GM23338 (cell line): ENCODE results near the gene MORN4. TPM values are rescaled to one million over a fixed set of nuclear protein-coding genes. Genes with fewer than 3 reads are reported as not detected.

Experiments used
- ATAC-seq: fragments of 200-7000 bp; cut with Tn5 transposase; 3 replicates; pipeline ENCODE4 v1.9.1; 2020
- DNase-seq: peaks from one replicate; pipeline ENCODE4 v3.0.0-alpha.2; 2015; ENCODE audit warnings: low spot score
- H2AFZ ChIP-seq: fragments of 200-600 bp; sonication (generic); 2 replicates; pipeline ENCODE4 v1.8.0; 2016; ENCODE audit warnings: antibody characterized with exemption, mild to moderate bottlenecking, moderate library complexity
- H3F3A ChIP-seq: fragments of 200-600 bp; sonication (generic); replicated peaks from 2 replicates; pipeline ENCODE4 v1.8.0; 2017; ENCODE audit warnings: antibody characterized with exemption, mixed run types, low read depth
- H3K27ac ChIP-seq: fragments of 200-600 bp; sonication (generic); 2 replicates; pipeline ENCODE4 v1.6.1; 2016; ENCODE audit warnings: low read depth
- H3K27me3 ChIP-seq: fragments of 200-600 bp; sonication (generic); 2 replicates; pipeline ENCODE4 v1.8.0; 2016; ENCODE audit warnings: mild to moderate bottlenecking, mixed run types, moderate library complexity; ENCODE audit not compliant: insufficient read depth
- H3K36me3 ChIP-seq: fragments of 200-600 bp; sonication (generic); 2 replicates; pipeline ENCODE4 v1.8.0; 2016; ENCODE audit warnings: mild to moderate bottlenecking; ENCODE audit not compliant: insufficient read depth
- H3K4me1 ChIP-seq: fragments of 200-600 bp; sonication (generic); 2 replicates; pipeline ENCODE4 v1.8.0; 2016; ENCODE audit warnings: mild to moderate bottlenecking, moderate library complexity; ENCODE audit not compliant: insufficient read depth
- H3K4me2 ChIP-seq: fragments of 200-600 bp; sonication (generic); 2 replicates; pipeline ENCODE4 v1.7.1; 2017; ENCODE audit warnings: mixed run types
- H3K4me3 ChIP-seq: fragments of 200-600 bp; sonication (generic); 2 replicates; pipeline ENCODE4 v1.6.1; 2016; ENCODE audit warnings: mixed run types
- H3K79me2 ChIP-seq: fragments of 200-600 bp; sonication (generic); replicated peaks from 2 replicates; pipeline ENCODE4 v1.8.0; 2017; ENCODE audit warnings: mild to moderate bottlenecking; ENCODE audit not compliant: insufficient read depth
- H3K9me2 ChIP-seq: fragments of 200-600 bp; sonication (generic); 2 replicates; pipeline ENCODE4 v1.8.0; 2017; ENCODE audit not compliant: insufficient read depth
- H4K20me1 ChIP-seq: fragments of 200-600 bp; sonication (generic); replicated peaks from 2 replicates; pipeline ENCODE4 v1.8.0; 2017; ENCODE audit warnings: mild to moderate bottlenecking; ENCODE audit not compliant: insufficient read depth
- H3K27ac Mint-ChIP-seq: 2 replicates; pipeline ENCODE4 v1.8.0; 2020; ENCODE audit warnings: inconsistent platforms, mild to moderate bottlenecking, moderate library complexity, mixed read lengths
- H3K27me3 Mint-ChIP-seq: 3 replicates; pipeline ENCODE4 v1.8.0; 2022; ENCODE audit warnings: low read depth, mild to moderate bottlenecking, moderate library complexity, mixed read lengths, inconsistent platforms; ENCODE audit not compliant: insufficient read depth, poor library complexity
- H3K36me3 Mint-ChIP-seq: 3 replicates; pipeline ENCODE4 v1.8.0; 2021; ENCODE audit warnings: low read depth, mild to moderate bottlenecking, inconsistent platforms, moderate library complexity, mixed read lengths
- H3K4me1 Mint-ChIP-seq: 3 replicates; pipeline ENCODE4 v1.8.0; 2020; ENCODE audit warnings: mild to moderate bottlenecking, inconsistent platforms, mixed read lengths
- H3K4me3 Mint-ChIP-seq: 3 replicates; pipeline ENCODE4 v1.8.0; 2021; ENCODE audit warnings: moderate library complexity, mild to moderate bottlenecking, inconsistent platforms, mixed read lengths
- H3K9me3 Mint-ChIP-seq: 3 replicates; pipeline ENCODE4 v1.8.0; 2020; ENCODE audit warnings: moderate library complexity, mild to moderate bottlenecking, inconsistent platforms, mixed read lengths
- CREB1 ChIP-seq: fragments of 250-450 bp; sonication (Bioruptor Pico); IDR thresholded peaks from 2 replicates; pipeline ENCODE4 v1.5.0; 2020; ENCODE audit warnings: low read depth, mild to moderate bottlenecking, moderate library complexity
- CTCF ChIP-seq, 2 experiments: fragments of 200-600 bp in 1 of 2; sonication (generic) in 1 of 2; conservative IDR thresholded peaks; 2 replicates each; pipeline versions ENCODE4 v1.5.1 to v1.6.1; 2016 to 2017; ENCODE audit warnings: antibody characterized with exemption in 2 of 2, low read depth in 2 of 2, mild to moderate bottlenecking in 2 of 2, moderate library complexity in 1 of 2
- ETS1 ChIP-seq: IDR thresholded peaks from 2 replicates; pipeline ENCODE4 v1.6.1; 2016; ENCODE audit warnings: antibody characterized with exemption
- EZH2phosphoT487 ChIP-seq: fragments of 200-600 bp; sonication (generic); IDR thresholded peaks from one replicate; pipeline ENCODE4 v1.8.1; 2018; ENCODE audit warnings: antibody characterized with exemption; ENCODE audit not compliant: unreplicated experiment
- JUNB ChIP-seq: IDR thresholded peaks from one replicate; pipeline ENCODE4 v1.6.1; 2016; ENCODE audit warnings: antibody characterized with exemption; ENCODE audit not compliant: unreplicated experiment
- NANOG ChIP-seq: IDR thresholded peaks from 2 replicates; pipeline ENCODE4 v1.6.1; 2016; ENCODE audit warnings: antibody characterized with exemption, borderline replicate concordance
- REST ChIP-seq: IDR thresholded peaks from one replicate; pipeline ENCODE4 v1.6.1; 2018; ENCODE audit warnings: antibody characterized with exemption; ENCODE audit not compliant: unreplicated experiment
- polyA plus RNA-seq: library from polyadenylated mRNA; unstranded; fragments of >200 nt; fragmentation: Nextera tagmentation; extraction: Ambion mirVana; gene quantifications from 2 replicates; pipeline ENCODE4 v1.2.1, GENCODE V29; 2016
- total RNA-seq: library from RNA; depleted of rRNA; stranded (reverse); fragments of >200 nt; shearing (Covaris generic); gene quantifications from 2 replicates; pipeline ENCODE4 v1.2.3, GENCODE V29; 2014

Gene MORN4
- total and polyA plus RNA-seq, 2 experiments from 2014 or later = 9.0 to 50.0 TPM

GRCh38 chr10:97601268-97602215 lies 31.8 kb downstream of the MORN4 start (continued):
- TF ChIP-seq REST (no peak), JUNB (no peak), NANOG (no peak), CTCF (conservative IDR thresholded peaks at IDR 0.05; ENCODE audit: low read depth in 2 of 2) (no peak), ETS1 (no peak)

GRCh38 chr10:97600616-97601015 lies 32.7 kb downstream of the MORN4 start:
- Histone ChIP-seq H3K27me3 (no peaks in the 10 kb centered on the region), H3K4me3 (no peak overlapping the region), H3K4me2 (no peak overlapping the region), H3F3A (no peaks in the 10 kb centered on the region), H3K79me2 (no peaks in the 10 kb centered on the region), H3K36me3 (no peaks in the 10 kb centered on the region), H3K9me2 (no peaks in the 10 kb centered on the region), H4K20me1 (no peaks in the 10 kb centered on the region), H3K27ac (no peak overlapping the region), H2AFZ (no peak overlapping the region), H3K4me1 (no peaks in the 10 kb centered on the region)
- Mint-ChIP-seq H3K9me3 (no peaks in the 10 kb centered on the region), H3K4me1 (peaks cover 4% of the 10 kb centered on the region), H3K27me3 (peaks cover 7% of the 10 kb centered on the region), H3K27ac (no peak overlapping the region), H3K36me3 (no peaks in the 10 kb centered on the region), H3K4me3 (no peak overlapping the region)
- DNase-seq (no peak), ATAC-seq (no peak)
- TF ChIP-seq ETS1 (no peak), CTCF (conservative IDR thresholded peaks at IDR 0.05; ENCODE audit: low read depth in 2 of 2) (no peak), EZH2phosphoT487 (no peak), REST (no peak), CREB1 (CRISPR knock-in tag) (no peak)
